NCI-H524 (cell line): ENCODE data around the gene NR1H4.
A peak's percentile ranks its signal among the peaks of the same experiment; 100 is the strongest.
"Not testable (repeated sequence)": the region's sequence is repeated elsewhere in the genome, so short reads cannot be mapped to it uniquely, and the experiment has no call there.

Experiments
- DNase-seq, 2 experiments: peaks; one replicate each; lab custom pipeline; 2025; lab: John Stamatoyannopoulos, UW

Gene NR1H4

DNA sequence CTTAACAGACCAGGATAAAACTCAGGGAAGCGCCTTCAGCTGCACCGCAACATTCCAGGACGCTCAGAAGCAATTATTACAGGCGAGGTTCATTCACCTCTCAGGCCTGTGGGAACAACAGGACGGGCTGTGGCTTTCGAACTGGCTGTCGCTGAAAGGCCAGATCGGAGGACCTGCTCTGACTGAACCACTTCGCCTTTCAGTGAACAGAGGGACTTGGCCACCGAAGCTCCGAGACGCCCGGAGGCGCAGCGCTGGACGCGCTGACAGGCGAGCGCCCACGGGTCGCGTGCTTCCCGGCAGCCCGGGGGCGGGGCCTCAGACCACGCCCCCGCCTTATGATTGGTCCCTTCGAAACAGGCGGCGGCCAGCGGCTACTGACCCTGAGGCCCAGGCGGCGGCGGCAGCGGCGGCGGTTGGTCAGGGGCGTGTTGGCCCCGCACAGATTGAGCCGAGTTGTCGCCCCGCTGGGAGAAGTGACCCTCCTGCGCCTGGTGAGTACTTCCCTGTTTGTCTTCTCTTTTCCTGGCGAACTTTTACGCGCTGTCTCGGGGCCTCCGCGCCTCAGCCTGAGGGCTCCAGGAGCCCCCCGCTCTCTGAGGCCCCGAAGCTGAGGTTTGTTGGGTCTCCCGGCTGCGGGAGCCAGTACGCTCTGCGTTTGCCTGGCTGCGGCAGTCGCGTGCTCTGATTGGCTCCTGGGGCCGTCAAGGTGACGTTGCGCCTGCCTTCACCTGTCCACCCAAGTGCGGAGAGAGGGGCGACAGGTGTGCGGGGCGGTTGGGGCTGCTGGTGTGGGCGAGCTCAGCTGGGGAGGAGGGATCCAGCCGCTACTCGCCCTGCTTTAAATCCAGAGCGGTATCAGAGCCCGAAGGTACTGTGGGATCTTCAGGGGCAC, 99.9 kb downstream of the NR1H4 start, which contains the start of gene GAS2L3:
Gene GAS2L3 (plus strand): TSS at position 393 of the 895 bp plus-strand sequence. CDS start 21,221 bp downstream, outside the sequence.
- peak; percentile 40 to 82 for DNase-seq

- no peak for DNase-seq
Measured at GRCh38 chr12:100574187-100575074, 100.8 kb downstream of the NR1H4 start.

DNA sequence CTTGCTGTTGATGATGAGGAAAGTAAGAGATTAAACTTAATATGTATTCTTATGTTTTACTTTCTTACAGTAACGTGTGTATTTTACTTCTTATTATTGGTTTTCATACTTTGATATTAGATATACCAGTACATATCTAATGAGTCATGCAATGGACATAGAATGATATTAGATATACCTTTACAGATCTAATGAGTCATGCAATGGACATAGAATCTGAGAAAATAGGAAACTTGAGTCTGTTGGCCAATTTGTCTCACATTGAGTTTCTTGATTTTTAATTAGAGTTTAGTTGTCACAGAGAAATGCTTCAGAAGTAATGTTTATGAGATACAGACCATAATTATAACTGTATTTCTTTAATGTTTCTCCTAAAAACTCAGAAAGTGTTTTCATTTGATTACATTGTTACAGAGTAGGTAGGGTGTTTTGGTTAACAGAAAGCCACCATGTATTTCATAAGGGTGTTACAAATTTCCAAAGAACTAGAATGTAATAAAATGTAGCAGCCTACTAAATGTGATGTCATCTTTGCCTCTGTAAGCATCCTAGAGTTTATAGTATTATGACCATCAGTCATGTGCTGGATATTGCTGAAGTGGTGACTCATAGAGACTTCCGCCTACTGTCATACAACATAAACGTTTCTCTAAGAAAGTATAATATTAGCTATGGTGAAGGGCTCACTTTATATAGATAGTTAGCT, 102.8 kb downstream of the NR1H4 start:
- DNase-seq = no peak

GRCh38 chr12:100578923-100579322, 105.3 kb downstream of the NR1H4 start:
- no peak for DNase-seq

DNA sequence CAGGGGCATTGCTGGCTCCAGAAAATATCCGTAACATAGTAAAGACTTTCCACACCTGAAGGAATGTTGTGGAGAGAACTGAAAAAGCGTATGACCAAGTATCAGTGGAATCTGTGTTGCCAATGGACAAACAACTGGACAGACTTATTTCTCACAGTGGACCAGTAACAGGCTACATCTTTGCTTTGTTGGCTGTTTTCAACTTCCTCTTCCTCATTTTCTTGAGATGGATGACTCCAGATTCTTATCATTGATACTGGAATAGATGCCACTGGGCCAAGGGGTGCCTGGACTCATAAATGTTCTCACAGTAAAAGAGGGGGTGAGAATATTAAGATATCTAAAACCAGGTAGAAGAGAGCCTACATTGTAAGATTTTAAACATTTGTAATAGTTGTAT, 106.2 kb downstream of the NR1H4 start:
- DNase-seq = no peak

DNA sequence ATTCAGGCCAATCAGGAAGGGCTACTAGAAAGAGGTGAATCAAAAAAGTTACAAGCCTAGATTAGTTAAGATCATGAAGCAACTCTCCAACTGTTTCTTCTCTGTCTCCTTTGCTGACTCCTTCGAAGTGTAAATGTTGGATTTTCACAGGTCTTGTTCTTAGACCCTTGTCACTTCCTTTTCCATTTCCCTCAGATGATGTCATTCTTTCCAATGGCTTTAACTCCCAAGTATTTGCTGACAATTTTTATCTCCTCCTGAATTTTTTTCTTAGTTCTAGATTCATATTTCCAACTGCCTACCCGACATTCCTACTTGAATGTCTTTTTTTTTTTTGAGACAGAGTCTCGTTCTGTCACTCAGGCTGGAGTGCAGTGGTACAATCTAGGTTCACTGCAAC, 110.6 kb downstream of the NR1H4 start:
- no peak for DNase-seq

- no peak for DNase-seq
Measured at GRCh38 chr12:100591979-100592378, 118.3 kb downstream of the NR1H4 start.

DNA sequence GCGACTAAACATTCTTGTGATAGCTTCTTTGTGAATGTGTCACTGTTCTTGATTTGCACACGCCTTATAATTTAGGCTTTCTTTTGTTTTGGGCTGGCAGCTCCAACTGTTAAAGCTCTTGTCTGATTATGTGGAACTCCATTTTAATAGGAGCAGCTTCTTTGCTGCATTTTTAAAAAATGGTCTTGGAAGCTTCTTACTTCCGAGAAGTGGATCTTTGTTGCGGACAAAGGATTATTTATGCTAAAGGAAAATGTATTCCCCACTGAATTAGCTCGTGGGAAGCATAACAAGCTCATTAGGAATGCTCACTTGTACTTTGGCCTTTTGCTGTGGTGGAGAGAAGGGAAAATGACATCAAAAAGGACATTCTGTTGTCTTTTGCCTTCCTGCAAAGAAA, 119.8 kb downstream of the NR1H4 start:
- no peak for DNase-seq

GRCh38 chr12:100601626-100602025, 128.0 kb downstream of the NR1H4 start:
- no peak for DNase-seq

- not testable (repeated sequence) for DNase-seq
Measured at GRCh38 chr12:100602997-100603396, 129.3 kb downstream of the NR1H4 start.

DNA sequence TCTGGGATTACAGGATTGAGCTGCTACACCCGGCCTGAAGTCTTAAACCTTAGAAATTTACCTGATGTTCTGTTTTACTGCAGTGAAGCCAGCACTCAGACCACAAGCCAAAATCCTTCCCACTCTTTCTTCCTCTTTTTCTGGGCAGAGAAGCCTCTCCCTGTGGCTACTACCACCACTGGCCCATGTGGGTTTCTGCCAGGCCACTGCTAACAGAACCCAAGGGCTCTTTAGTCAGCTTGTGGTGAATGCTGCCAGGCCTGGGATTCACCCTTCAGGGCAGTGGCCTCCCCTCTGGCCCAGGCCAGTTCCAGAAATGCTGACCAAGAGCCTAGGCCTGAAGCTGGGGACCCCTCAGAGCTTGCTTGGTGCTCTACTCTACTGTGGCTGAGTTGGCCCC, 135.1 kb downstream of the NR1H4 start:
- DNase-seq = no peak

DNA sequence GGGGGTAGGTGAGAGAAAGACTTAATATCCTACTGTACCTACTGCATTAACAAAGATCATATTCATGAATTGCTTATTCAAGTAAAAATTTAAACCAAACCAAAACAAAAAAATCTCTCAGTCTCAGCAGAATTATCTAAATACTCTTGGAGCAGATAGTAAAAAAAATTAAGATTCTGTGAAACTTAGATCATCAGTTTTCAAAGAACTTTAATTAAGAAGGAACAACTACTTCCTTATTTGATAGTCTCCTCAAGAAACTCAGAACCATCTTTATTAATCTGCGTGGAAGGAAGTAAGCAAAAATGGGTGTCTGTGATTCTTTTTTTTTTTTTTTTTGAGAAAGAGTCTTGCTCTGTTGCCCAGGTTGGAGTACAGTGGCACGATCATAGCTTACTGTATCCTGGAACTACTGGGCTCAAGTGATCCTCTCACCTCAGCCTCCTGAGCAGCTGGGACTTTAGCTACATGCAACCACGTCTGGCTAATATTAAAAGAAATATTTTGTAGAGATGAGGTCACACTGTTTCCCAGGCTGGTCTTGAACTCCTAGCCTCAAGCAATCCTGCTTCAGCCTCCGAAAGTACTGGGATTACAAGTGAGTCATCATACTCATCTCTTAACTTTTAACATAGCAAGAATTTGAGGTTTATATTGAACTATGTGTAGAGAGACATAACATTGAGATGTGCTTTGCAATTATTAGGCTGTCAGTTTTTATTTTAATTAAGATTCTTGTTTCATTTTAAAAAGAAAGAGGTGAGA, 137.2 kb downstream of the NR1H4 start:
- DNase-seq = no peak

GRCh38 chr12:100612606-100613005, 138.9 kb downstream of the NR1H4 start:
- DNase-seq = no peak
